K562 (cell line): ENCODE measurements around the gene AFF1. TPM values are rescaled to one million over a fixed set of nuclear protein-coding genes. Genes with fewer than 3 reads are reported as not detected.

Experiments used
- CUX1 ChIP-seq: fragments of 200-800 bp; sonication (Bioruptor generic); IDR thresholded peaks from 2 replicates; pipeline ENCODE4 v1.6.1; 2016; ENCODE audit warnings: missing genetic modification characterization, missing compliant biosample characterization
- DACH1 ChIP-seq: fragments of 450-650 bp; IDR thresholded peaks from 2 replicates; pipeline ENCODE4 v1.6.1; 2018; ENCODE audit not compliant: partially characterized antibody
- HES1 ChIP-seq: fragments of 450-650 bp; IDR thresholded peaks from 2 replicates; pipeline ENCODE4 v1.6.1; 2016; ENCODE audit warnings: low read depth, mild to moderate bottlenecking, moderate library complexity
- KLF10 ChIP-seq: fragments of 250-450 bp; sonication (Bioruptor Pico); IDR thresholded peaks from 2 replicates; pipeline ENCODE4 v1.6.1; 2021; ENCODE audit warnings: matching md5 sums
- MAFG ChIP-seq: fragments of 450-650 bp; conservative IDR thresholded peaks from 2 replicates; pipeline ENCODE4 v1.6.1; 2016; ENCODE audit warnings: missing genetic modification characterization, missing compliant biosample characterization
- MNT ChIP-seq, 2 experiments: fragments of 450-650 bp; conservative IDR thresholded peaks; 2 replicates each; pipeline ENCODE4 v1.6.1; 2017; ENCODE audit warnings: mild to moderate bottlenecking in 2 of 2, moderate library complexity in 2 of 2
- NUFIP1 ChIP-seq: fragments of 450-650 bp; IDR thresholded peaks from 2 replicates; pipeline ENCODE4 v1.6.1; 2018; ENCODE audit not compliant: partially characterized antibody
- POLR2H ChIP-seq: IDR thresholded peaks from 2 replicates; pipeline ENCODE4 v1.6.1; 2016; ENCODE audit warnings: missing genetic modification characterization, low read depth, mild to moderate bottlenecking, control low read depth, missing compliant biosample characterization, moderate library complexity
- PTTG1 ChIP-seq: fragments of 450-650 bp; IDR thresholded peaks from 2 replicates; pipeline ENCODE4 v1.6.1; 2016; ENCODE audit warnings: low read depth, mild to moderate bottlenecking, missing genetic modification characterization, missing compliant biosample characterization
- SIN3B ChIP-seq: fragments of 450-650 bp; IDR thresholded peaks from 2 replicates; pipeline ENCODE4 v1.6.1; 2017; ENCODE audit warnings: low read depth, mild to moderate bottlenecking, moderate library complexity
- TAF15 ChIP-seq: fragments of 200-400 bp; formaldehyde crosslinking; IDR thresholded peaks from 2 replicates; pipeline ENCODE4 v1.6.1; 2017; ENCODE audit warnings: mild to moderate bottlenecking, low read depth, low read length, moderate library complexity
- VEZF1 ChIP-seq: fragments of 200-800 bp; sonication (Bioruptor generic); IDR thresholded peaks from 2 replicates; pipeline ENCODE4 v1.6.1; 2017; ENCODE audit warnings: missing genetic modification characterization, missing compliant biosample characterization
- ZNF347 ChIP-seq: fragments of 450-650 bp; formaldehyde crosslinking; IDR thresholded peaks from 2 replicates; pipeline ENCODE4 v1.4.0; 2020; ENCODE audit warnings: low read depth, mild to moderate bottlenecking, moderate library complexity
- ZNF785 ChIP-seq: fragments of 250-450 bp; sonication (Bioruptor Pico); IDR thresholded peaks from 2 replicates; pipeline ENCODE4 v1.4.0; 2020; ENCODE audit warnings: mild to moderate bottlenecking
- polyA plus RNA-seq, 8 experiments: library from polyadenylated mRNA; depleted of rRNA in 4 of 8; stranded (reverse) in 5 of 8; unstranded in 3 of 8; fragments of >200 nt; fragmentation: Nextera tagmentation in 2 of 8; fragmentation: Illumina TruSeq in 1 of 8; extraction: Ambion mirVana in 2 of 8; extraction: Trizol in 1 of 8; gene quantifications; 2 replicates each; pipeline versions ENCODE4 v1.2.1 to v1.2.3, GENCODE V29; 2011 to 2014; ENCODE audit warnings: inconsistent platforms in 1 of 8, missing spikeins in 1 of 8
- total RNA-seq, 7 experiments: library from RNA; depleted of rRNA in 6 of 7; stranded (reverse); fragments of >200 nt in 6 of 7; fragmentation: Illumina TruSeq in 2 of 7; extraction: Trizol in 2 of 7; gene quantifications; 2 replicates each; pipeline versions ENCODE4 v1.2.1 to v1.2.3, GENCODE V29; 2011 to 2021; ENCODE audit warnings: low replicate concordance in 1 of 7

Gene AFF1
- total and polyA plus RNA-seq, 9 of the 15 experiments (the other 6 are each of a cell fraction or from before 2014, with no cell fraction given) = 4.1 to 47.5 (median 17.2) TPM

- TF ChIP-seq HES1 (no peak), MAFG (tag) (peak; percentile 99), ZNF347 (CRISPR knock-in tag) (no peak), TAF15 (no peak), CUX1 (no peak), NUFIP1 (no peak), SIN3B (no peak), KLF10 (CRISPR knock-in tag) (no peak), PTTG1 (tag) (no peak), ZNF785 (CRISPR knock-in tag) (no peak), POLR2H (tag) (no peak), MNT (conservative IDR thresholded peaks at IDR 0.05) (no peak), VEZF1 (CRISPR knock-in tag) (no peak), DACH1 (no peak)
These were observed 73.0 kb downstream of the AFF1 start (continued) for GRCh38 chr4:87007528-87008446.
